ENCODE results near the gene ESYT1. TPM values are rescaled to one million over a fixed set of nuclear protein-coding genes. Genes with fewer than 3 reads are reported as not detected.

Gene ESYT1
- total RNA-seq, 2 donors from 2014 or later = 25.4 to 74.0 TPM

- peaks cover 0 to 18% of the 10 kb centered on the region in 2 donors for H3K4me1 ChIP-seq
- no peaks in the 10 kb centered on the region for H3K27me3 ChIP-seq
- H3K9me3 ChIP-seq = no peaks in the 10 kb centered on the region
- H3K27ac ChIP-seq = peak overlapping the region; percentile 59 to 74
- H3K4me3 ChIP-seq = no peak overlapping the region
- H3K36me3 ChIP-seq = peaks cover 44% of the 10 kb centered on the region
- DNase-seq (ENCODE audit: low spot score) = no peak
- TF ChIP-seq CTCF (IDR thresholded peaks at IDR 0.05) = no peak
Measured at GRCh38 chr12:56145217-56145616, 17.1 kb downstream of the ESYT1 start.

DNA sequence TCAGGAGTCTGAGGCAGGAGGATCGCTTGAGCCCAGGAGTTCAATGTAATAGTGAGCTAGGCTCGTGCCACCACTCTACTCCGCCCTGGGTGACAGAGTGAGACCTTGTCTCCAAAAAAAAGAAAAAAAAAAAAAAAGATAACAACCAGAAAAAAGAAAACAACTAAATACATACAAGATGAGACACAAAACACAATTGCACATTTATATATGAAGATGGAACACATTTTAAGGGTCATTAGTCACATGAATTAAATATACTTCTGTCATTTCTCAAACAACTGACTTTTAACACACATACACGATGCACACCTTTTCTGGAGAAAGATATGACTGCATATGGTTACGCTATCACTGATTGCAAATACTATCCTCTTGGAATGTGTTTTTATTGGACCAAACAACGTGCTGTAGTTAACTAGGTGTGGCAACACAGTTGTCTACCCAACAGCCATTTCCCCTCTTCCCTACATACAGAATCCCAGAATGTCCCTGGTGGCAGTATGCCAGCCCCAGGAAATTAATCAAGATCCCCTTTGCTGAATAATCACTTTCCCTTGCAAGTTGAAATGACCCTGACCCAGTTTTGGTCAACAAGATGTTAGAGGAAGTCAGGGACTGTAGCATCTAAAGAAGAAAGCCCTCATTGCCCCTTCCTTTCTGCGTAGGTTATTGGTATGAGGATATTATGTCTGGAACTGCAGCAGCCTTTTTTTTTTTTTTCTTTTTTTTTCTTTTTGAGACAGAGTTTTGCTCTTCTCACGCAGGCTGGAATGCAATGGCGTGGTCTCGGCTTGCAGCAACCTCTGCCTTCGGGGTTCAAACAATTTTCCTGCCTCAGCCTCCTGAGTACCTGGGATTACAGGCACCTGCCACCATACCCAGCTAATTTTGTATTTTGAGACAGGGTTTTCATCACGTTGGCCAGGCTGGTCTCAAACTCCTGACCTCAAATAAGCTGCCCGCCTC lies 18.7 kb downstream of the ESYT1 start:
- DNase-seq (ENCODE audit: low spot score) = no peak
- Histone ChIP-seq H3K4me3 (no peak overlapping the region), H3K4me1 (peaks cover 0 to 25% of the 10 kb centered on the region in 2 donors), H3K36me3 (peaks cover 33% of the 10 kb centered on the region), H3K9me3 (no peaks in the 10 kb centered on the region), H3K27ac (peak overlapping the region; percentile 11 to 22), H3K27me3 (no peaks in the 10 kb centered on the region)
- TF ChIP-seq CTCF (IDR thresholded peaks at IDR 0.05) = no peak

- H3K27ac ChIP-seq = no peak overlapping the region
- H3K36me3 ChIP-seq = no peaks in the 10 kb centered on the region
- H3K4me1 ChIP-seq = peaks cover 0 to 32% of the 10 kb centered on the region in 2 donors
- no peak for DNase-seq (ENCODE audit: low spot score)
- H3K4me3 ChIP-seq = no peak overlapping the region
- no peak for TF ChIP-seq CTCF (IDR thresholded peaks at IDR 0.05)
- H3K9me3 ChIP-seq = no peaks in the 10 kb centered on the region
- no peaks in the 10 kb centered on the region for H3K27me3 ChIP-seq
Measured at GRCh38 chr12:56150563-56150962, 22.5 kb downstream of the ESYT1 start.

GRCh38 chr12:56151672-56152131 lies 23.6 kb downstream of the ESYT1 start:
- Histone ChIP-seq H3K36me3 (no peaks in the 10 kb centered on the region), H3K27me3 (no peaks in the 10 kb centered on the region), H3K4me3 (peak overlapping the region; percentile 61 to 68), H3K4me1 (peaks cover 0 to 24% of the 10 kb centered on the region in 2 donors), H3K27ac (peak overlapping the region; percentile 92 to 94), H3K9me3 (no peaks in the 10 kb centered on the region)
- TF ChIP-seq CTCF (IDR thresholded peaks at IDR 0.05) = peak; percentile 28 to 39
- peak; percentile 73 for DNase-seq (ENCODE audit: low spot score)

DNA sequence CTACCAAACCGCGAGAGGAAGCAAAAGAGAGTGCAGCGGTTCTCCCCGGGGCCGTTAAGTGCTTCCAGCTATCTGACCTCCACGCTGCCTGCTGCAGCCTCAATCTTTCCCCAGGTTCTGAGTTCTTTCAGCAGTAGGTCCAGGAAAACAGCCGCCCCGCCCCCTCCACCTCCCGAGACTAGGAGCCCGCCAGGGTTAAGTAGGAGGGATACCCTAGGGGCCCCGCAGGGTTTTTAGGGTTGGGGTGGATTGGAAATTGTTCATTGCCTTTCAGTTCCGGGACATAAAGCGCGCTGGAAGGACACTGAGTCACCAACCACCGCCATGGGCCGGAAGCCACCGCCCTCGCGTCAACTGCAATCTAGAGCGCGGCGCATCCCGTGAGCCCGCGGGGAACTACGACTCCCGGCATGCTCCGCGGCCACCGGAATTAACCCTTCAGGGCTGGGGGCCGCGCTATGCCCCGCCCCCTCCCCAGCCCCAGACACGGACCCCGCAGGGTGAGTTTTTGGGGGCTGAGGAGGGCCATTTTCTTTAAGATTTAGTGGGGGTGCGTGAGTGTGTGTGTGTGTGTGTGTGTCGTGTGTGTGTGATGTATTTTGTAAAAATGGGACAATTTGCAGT lies 24.2 kb downstream of the ESYT1 start, which contains the start of gene MYL6B:
Gene MYL6B, plus strand, starts transcription at position 456 of the 624 bp plus-strand sequence. CDS start 1,332 bp downstream, outside the sequence.
- Histone ChIP-seq H3K36me3 (no peaks in the 10 kb centered on the region), H3K27me3 (no peaks in the 10 kb centered on the region), H3K4me1 (peaks cover 0 to 23% of the 10 kb centered on the region in 2 donors), H3K27ac (peak within 1 kb of the TSS; percentile 92 to 94), H3K9me3 (no peaks in the 10 kb centered on the region), H3K4me3 (peak within 1 kb of the TSS; percentile 61 to 68)
- DNase-seq (ENCODE audit: low spot score) = peak; percentile 96
- no peak for TF ChIP-seq CTCF (IDR thresholded peaks at IDR 0.05)

Data from right atrium auricular region (tissue), 2 donors.